Stimulated activated CD4-positive, alpha-beta T cell treated with anti-CD3 and anti-CD28 coated beads, Interleukin-1b, Interleukin-23, amount 100 ng/mL, for 4 hours (primary cell): ENCODE results near the gene COL15A1.

Experiments
- DNase-seq, 2 donors: peaks; one replicate each; pipeline ENCODE4 v3.0.0-alpha.2; 2020; ENCODE audit warnings: low read depth in 2 of 2

COL15A1 gene

DNA sequence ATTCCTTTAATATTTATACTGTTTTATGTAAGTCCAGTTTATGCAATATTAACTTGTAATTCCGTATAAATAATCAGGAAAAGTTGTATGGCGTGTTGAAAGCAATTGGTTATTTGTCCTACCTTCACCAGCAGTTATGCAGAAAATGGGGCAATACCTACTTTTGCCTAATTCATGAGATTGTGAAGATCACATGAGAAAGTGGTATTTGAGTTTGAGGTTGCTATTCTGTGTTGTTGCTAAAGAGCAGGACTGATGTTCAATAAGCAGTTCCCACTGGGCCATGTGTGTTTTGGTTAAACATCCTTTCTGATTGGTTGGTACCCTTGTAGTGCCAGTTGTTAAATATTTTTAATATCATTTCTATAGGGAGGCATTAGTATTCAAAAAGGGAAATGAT, 164.4 kb downstream of the COL15A1 start:
- no peak for DNase-seq

DNA sequence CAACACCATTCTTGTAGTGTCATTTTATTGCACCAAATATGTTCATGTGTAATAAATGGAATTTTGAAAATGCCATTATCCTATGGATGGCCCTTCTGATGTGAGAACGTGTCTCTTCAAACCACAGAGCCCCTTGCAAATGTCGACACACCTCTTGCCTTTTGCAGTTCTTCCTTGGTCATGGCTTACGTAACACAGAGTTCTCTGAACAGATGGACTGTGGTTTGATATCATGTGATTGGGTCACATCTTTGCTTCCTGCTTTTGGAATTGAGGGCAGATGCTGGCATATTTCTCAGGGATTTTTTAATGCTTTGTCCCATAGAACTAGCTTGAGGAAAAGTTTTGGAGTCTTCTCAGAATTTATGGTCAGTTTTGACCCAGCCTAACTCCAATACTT, 165.8 kb downstream of the COL15A1 start:
- DNase-seq, result no peak

DNA sequence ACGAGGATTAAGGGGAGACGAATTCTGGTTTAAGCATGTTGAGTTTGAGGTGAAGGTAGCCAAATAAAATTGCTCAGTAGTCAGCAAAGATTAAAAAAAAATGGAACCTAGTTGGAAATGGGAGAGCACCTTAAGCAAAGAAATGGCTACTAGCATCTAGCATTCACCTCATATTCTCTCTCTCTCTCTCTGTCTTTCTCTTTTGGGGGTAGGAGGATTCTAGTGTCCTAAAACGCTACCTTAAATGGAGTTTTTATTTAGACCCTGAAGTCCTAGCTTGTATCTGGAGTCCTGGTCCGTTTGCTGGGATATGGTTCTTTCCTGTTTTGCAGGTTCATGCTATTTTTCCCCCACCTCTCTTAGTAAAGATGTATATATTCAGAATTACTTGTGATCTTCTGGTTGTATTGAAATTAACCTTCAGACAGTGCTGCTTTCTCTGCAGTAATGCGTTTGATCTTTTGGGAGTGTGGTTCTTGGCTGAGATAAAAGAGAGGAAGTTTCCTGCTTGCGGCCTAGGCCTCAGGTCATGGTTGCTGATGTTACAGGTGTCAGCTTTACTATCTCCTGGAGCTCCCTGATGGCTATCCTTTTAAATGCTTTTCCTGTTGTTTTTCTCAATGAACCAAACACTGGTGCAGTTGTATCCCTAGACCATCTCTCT, 169.2 kb downstream of the COL15A1 start:
- DNase-seq, result no peak

DNA sequence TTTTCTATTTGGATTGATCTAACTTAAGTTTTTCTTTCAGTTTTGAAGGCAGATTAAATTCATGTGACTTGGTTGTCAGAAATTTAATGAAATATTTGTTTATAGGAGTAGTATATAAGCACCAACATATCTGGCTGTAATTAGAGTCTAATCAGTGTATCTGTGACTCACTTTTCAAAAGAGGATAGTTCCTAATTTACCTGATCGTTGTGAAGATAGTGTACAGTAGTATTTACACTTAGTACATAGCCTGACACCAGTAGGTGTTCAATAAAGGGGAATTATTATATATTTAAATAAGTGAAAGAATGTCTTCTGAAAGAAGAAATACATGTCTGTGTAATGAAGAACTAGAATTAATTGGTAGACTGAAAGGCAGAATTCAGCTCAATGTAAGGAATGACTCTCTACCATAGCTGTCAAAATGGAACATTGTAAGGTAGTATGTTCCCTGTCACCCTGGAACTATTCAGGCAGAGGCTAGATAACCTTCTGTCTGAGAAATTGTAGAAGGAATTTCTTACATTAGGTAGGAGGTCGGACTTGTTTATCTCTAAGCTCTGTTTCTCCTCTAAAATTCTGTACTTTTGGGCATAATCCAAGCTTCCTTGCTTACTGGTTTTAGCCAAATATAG, 169.8 kb downstream of the COL15A1 start:
- no peak for DNase-seq

DNA sequence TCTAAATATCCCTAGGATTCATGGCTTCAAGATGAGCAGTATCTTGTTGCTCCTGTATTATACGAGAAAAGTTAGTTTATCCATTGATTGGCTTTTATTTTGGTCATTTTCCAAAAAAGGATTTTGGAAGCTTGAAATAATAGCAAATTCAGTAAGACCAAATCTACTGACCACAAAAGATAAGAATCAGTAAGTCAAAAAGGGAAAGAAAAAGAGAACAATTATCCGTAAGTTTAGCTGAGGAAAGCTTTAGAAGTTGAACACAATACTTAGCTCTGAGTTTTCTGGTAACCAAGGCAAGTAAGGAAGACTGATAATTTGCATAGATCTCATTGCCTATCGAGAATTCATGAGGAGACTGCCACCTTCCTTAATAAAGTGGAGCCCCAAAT, 170.3 kb downstream of the COL15A1 start:
- no peak for DNase-seq

DNA sequence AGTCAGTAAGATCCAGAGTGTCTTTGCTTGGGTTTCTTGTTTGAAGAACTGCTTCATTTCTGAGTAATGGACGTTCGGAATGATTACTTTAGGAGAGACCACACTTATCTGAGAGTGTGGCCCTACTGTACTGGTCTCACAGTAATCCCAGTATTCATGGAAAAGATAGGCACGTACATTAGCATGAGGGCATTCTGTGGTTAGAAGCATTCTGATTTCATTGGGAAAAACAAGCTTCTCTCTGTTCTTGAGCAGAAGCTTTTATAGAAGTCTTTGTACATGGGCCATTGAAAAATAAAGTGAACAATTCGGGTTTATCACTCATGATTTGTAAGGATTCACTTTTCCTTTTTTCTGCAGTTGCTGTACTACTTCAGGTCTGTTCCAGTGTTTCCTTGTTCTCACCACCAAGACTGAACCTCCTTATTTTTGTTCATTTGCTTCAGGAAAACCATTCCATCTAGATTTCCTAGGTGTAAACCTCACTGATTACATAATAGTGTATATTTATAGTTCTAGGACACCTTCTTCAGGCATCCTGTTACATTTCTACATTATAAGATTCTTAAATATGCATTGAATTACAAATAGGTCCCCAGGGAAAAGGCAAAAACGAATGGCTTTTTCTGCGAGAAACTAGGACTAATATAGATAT, 171.3 kb downstream of the COL15A1 start:
- DNase-seq, result no peak

DNA sequence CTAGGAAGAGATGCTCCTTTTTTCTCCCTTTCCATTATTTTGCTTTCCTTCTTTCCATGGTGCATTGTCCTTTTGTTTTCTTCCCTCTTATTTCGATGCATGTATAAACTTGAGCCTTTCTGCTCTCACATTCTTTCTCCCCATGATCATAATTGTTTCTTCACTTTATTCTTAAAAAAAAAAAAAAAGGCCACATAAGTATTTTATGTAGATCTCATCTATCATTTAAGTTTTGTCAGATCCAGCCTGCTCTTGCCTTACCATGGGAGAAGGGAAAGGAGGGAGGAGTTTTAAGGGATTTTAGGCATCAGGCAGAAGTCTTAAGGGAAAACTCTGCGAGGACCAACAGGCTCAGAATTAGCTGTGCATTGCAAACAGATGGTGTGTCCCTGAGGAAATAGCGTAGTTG, 172.3 kb downstream of the COL15A1 start:
- no peak for DNase-seq

DNA sequence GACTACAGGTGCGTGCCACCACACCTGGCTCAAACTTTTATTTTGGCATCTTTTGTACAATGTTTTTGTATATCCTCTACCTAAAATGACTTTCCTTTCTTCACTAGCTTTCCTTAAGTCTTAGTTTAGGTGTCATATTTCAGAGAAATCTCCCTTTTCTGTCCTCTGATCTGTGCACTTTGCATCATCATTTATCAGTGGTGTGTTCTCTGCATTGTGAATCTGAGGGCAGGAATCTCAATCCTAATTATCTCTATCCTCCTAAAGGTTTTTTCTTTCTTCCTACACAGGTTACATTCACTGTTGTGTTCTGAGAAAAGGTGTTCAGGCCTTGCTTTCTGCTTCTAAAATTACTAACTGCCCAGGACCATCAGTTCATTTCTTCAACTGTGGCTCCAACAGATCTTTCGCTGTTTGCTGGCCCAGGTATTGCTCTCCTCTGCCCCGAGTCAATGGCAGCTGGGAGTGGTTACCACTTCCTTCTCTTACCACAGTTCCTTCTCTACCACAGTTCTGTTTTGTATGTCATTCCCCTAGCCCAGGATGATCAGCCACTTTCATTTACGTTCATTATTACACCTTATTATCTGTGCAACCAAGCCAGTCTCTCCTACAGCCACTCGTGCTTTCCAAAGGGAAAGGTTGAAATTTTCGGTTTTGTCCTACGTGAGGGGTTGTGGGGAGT, 175.2 kb downstream of the COL15A1 start:
- peak in 1 of 2 donors; percentile 25 for DNase-seq

DNA sequence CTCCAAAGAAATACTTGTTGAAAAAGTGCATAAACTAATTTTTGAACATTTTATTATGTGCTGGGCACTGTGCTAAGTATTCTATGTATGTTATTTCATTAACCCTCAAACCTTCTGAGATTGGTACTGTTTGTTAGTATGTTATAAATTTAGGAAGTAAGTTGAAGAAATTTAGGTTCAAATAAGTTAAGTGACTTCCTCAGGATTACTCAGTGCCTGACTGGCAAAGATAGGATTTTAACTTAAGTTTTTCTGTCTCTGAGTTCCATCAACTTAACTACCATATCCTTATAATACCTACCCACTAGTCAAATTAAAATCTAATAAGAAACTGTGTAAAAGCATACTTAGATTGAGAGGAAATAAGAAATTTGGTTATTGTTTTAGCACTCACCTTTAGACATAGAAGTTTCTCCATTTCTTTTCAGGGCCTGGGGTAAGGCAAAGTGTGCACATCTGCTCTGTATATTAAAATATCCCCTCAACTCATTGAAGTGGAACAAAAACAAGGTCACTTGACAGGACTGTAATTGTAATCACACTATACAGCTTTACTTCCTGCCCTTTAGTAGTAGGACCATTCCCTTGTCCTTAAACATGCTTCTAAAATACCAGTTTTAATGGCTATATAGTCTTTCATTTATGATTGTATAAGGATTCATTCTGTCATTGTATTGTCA, 176.4 kb downstream of the COL15A1 start:
- DNase-seq, result no peak
